Measurements from ENCODE around the gene SLITRK1. TPM values are rescaled to one million over a fixed set of nuclear protein-coding genes. Genes with fewer than 3 reads are reported as not detected.

Gene SLITRK1, protein sequence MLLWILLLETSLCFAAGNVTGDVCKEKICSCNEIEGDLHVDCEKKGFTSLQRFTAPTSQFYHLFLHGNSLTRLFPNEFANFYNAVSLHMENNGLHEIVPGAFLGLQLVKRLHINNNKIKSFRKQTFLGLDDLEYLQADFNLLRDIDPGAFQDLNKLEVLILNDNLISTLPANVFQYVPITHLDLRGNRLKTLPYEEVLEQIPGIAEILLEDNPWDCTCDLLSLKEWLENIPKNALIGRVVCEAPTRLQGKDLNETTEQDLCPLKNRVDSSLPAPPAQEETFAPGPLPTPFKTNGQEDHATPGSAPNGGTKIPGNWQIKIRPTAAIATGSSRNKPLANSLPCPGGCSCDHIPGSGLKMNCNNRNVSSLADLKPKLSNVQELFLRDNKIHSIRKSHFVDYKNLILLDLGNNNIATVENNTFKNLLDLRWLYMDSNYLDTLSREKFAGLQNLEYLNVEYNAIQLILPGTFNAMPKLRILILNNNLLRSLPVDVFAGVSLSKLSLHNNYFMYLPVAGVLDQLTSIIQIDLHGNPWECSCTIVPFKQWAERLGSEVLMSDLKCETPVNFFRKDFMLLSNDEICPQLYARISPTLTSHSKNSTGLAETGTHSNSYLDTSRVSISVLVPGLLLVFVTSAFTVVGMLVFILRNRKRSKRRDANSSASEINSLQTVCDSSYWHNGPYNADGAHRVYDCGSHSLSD
- total RNA-seq, result not detected
- long read RNA-seq, result 0 reads

DNA sequence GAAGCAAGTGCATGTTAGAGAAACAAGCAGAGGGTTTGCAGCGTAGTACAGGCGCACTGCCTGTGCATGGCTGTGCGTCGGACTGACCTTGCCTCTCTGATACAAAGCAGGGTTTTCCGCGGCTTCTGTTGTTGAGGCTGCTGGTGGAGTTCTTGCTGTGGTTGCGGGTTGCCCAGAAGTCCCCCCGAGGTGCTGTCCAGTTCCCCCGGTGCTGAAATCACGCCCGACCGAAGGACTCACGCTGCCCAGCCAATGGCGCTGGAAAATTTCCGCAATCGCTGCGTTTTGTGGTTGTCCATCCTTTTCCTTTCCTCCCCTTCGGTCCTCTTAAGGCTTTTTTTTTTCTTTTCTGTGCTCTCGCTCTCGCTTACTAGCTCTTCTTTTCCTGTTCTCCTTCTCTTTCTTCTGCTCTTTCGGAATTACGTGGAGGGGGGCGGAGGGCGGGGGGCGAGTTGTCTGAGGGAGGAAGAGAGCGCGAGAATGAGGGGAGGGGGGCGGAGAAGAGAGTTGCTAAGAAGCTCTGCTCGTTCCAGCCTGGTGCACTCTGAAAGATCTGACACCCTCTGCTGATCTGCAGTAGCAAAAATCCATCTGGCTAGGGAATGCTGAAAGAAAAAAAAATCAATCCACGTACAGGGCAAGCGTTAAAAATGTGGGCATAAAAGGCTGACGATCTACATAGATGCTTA lies at the start of gene SLITRK1:
Gene SLITRK1 (minus strand): TSS at position 558 of the 689 bp plus-strand sequence. CDS start 967 bp downstream, outside the sequence.
- ATAC-seq (ENCODE audit: poor library complexity) (no peak), DNase-seq (peak; percentile 44)
- intact Hi-C loops (cut with DNase I), result no loop called here

DNA sequence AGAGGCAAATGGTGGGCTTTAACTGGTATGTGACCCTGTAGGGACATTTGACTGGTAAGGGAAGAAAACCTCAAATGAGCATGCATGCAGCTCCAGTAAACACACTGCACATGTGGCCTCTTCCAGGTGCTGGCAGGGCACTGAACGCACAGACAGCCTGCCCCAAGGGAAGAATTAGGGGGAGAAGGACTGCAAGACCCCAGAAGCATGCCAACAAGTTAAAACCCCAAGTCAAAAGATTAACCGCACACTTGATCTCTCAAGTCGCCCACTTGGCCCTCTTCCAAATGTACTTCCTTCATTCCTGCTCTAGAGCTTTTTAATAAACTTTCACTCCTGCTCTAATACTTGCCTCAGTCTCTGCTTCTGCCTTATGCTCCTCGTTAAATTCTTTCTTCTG lies 46.9 kb upstream of the SLITRK1 start:
- DNase-seq (no peak), ATAC-seq (ENCODE audit: poor library complexity) (no peak)
- intact Hi-C loops (cut with DNase I), result no loop called here

DNA sequence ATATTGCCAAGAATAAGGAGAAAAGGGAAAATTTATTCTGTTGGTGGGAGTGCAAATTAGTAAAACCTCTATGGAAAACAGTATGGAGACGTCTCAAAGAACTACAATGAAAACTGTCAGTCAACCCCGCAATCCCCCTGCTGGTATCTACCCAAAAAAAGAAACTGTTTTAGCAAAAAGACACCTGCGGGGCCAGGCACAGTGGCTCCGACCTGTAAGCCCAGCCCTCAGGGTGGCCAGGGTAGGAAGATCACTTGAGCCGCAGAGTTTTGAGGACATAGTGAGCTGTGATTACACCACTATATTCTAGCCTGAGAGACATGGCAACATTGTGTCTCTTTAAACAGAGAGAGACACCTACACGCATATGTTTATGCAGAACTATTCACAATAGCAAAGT lies 37.5 kb upstream of the SLITRK1 start:
- DNase-seq (no peak), ATAC-seq (ENCODE audit: poor library complexity) (no peak)
- intact Hi-C loops (cut with DNase I), result no loop called here

DNA sequence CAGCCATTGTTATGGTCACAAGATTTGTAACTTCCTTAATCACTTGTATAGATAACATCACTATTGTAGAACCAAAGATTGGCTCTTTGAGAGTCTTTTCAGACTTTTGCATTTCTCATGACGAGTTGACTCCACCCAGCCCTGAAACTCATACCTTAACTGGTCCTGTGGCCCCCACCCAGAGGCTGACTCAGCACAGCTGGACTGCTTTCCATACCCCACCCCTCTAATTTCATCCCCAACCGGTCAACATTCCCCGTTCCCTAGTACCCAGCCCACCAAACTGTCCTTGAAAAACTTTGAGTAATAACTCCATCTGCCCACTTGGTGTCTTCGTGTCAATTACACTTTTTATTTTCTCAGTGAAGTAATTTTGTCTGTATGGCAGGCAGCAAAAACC lies 32.1 kb upstream of the SLITRK1 start:
- ATAC-seq (ENCODE audit: poor library complexity), result no peak
- no peak for DNase-seq
- intact Hi-C loops (cut with DNase I), result no loop called here

DNA sequence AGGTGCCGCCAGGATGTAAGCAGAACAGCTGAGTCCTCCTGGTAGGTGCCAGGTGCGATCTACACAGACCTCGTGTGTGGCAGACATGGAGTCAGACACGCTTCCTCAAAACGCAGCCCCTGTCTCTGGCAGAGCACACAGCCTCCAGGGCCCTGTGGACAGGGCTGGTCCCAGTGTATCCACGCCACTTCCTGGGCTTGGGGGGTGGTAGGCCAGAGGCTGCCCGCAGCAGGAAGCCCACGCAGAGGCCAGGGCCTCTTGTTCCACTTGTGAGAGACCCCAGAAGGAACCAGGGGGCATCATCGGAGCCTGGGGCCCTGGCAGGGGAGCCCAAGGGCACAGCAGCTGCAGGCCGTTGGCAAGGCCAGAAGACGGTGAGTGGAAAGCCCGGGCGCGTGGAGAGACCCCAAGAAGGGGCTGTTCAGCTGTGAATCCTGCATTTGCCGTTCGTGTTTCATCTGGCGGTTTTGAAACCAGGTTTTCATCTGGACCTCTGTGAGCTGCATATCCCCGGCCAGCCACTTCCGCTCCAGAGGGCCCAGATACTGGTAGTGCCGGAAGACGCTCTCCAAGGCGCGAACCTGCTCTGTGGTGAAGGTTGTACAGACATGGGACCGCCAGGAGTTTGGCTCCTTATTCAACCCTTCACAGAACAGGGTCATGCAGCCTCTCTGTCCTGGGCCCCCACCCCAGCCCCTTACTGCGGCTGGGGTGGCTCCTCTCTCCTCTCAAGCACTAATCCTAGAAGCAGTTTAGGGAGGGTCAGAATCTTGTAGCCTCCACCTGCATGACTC lies 25.1 kb upstream of the SLITRK1 start:
- DNase-seq (no peak), ATAC-seq (ENCODE audit: poor library complexity) (no peak)
- intact Hi-C loops (cut with DNase I), result no loop called here

DNA sequence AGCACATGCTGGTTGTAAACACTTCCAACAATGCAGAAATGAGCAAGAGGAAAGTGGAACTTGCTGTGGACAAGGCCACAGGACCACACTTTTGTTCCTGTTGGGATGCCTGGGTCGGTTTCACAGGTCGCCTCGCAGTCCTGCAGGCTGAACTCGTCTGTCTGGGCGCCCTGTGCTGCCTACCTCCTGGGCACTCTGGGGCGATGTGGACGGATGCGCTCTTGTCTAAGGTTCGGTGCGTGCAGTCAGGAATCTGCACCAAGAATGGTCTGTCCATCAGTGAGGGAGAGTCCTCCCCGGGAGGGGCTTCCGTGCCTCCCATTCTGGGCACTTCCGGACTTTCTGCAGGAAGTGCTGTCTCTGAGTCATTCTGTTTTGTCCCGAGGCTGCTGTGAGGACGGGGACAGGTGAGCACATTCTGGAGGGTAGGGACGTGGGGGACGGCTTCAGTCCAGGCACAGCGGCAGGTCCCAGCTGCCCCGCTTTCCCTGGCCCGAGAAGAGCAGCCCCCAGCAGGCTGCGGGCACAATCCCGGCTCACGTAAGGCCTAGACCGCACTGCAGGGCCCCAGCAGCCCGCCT lies 24.1 kb upstream of the SLITRK1 start:
- intact Hi-C loops (cut with DNase I), result no loop called here
- no peak for DNase-seq
- ATAC-seq (ENCODE audit: poor library complexity), result no peak

DNA sequence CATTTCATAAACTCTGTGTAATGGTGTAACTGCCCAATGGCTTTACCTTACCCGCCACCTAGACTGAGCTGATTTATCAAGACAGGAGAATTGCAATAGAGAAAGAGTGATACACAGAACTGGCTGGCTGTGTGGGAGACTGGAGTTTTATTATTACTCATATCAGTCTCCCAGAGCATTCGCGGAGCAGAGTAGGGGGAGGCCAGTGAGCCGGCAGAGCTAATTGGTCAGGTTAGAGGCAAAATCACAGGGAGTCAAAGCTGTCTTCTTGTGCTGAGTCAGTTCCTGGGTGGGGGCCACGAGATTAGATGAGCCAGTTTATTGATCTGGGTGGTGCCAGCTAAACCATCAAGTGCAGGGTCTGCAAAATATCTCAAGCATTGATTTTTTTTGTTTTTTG lies 23.4 kb upstream of the SLITRK1 start:
- DNase-seq (no peak), ATAC-seq (ENCODE audit: poor library complexity) (no peak)
- intact Hi-C loops (cut with DNase I), result no loop called here

DNA sequence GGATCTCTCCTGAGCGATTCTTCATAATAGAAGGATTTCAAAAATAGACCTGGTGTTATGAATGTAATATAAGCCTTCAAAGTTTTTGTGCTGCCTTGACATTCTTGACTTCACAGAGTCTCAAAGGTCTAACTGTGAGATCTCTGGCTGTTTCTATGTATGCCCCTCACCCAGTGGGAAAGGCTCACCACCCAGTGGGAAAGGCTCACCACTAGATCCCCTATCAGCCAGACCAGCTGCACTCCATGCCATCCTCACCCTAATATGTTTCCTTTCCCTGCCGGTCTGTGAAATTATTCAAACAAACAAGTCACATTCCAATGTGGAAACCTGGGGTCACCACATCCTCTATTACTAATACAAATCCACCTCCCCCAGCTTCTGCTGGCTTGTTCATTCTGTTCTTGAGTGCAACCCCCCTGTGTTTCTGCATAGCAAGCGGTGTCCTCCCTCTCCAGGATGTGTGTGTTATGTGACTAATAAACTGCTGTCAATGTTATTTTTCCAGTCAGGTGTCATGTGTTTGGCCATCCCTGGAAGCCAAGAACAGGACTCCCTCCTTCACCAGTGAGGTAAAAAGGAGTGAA lies 13.8 kb upstream of the SLITRK1 start:
- intact Hi-C loops (cut with DNase I), result no loop called here
- DNase-seq, result no peak
- no peak for ATAC-seq (ENCODE audit: poor library complexity)

DNA sequence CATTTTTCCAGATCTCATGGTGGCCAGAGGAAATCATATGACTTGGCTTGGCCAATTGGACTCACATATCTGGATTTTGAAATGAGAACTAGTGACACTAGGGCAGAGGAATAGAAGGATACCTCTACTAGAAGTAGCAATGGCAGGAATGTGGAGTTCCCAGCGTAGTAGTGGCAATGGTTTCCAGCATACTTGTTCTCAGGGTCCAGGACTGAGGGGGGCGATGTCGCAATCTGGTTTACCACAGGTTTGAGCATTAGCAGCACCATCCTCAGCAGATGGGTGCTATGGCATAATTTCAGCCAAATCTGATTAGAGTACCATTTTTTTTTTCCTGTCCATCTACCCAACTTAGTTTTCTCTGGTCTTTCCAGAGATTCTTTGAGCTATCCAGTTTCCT lies 8.1 kb upstream of the SLITRK1 start:
- intact Hi-C loops (cut with DNase I), result no loop called here
- ATAC-seq (ENCODE audit: poor library complexity), result no peak
- DNase-seq, result no peak

DNA sequence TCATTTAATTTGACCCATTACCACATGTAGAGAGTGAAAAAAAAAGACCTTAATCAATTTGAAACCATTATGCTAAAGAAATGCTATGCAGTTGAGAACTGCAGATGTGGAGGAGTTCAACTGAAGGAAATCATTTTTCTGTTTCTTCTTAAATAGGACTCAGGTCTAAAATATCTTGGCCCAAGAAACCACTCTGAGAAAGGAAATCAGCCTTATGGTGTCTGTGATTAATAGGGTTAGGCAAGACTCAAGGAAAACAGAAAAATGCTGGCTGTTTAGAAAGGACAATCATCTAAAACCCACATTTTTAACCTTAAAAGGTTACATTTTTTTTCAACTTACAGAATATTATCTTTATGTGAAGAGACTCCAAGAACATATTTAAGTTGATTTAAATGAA lies 1.9 kb upstream of the SLITRK1 start:
- intact Hi-C loops (cut with DNase I), result no loop called here
- DNase-seq (no peak), ATAC-seq (ENCODE audit: poor library complexity) (no peak)

DNA sequence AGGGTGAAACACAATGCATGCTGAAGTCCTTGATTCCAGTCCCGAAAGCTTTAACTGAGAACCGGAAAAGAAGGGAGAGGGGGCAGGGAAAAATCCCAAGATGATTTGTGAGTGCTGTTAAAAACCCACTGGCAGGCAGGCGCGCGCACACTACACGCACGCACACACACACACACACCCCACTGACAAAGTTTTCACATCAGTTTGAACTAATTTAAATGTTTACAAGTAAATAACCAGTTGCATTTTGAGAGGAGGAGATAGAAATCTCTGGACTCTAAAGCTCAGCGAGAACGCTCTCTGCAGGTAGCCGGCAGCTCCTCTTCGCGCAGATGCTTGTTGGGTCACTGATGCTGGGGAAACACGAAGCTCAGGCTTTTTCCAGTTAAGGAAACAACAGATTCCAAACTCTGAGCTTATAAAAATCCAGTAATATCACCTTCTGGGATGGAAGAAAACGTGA lies 818 bp upstream of the SLITRK1 start:
- no peak for DNase-seq
- intact Hi-C loops (cut with DNase I), result no loop called here
- ATAC-seq (ENCODE audit: poor library complexity), result no peak

DNA sequence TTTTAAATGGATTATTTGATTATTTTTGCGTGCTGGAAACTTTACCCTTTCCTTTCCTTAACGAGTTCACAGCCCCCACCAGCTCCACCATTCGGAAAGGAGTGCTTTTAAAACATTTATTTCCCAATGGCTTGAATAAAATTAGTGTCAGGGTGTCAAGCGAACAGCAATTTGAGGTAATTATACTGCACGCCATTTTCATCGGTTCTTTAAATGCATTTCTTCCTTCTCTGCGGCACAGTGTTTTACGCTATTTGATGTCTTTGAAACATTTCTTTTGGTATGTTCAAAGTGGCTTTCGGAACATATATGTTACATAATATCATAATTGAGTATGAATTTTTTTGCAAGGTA lies 309 bp upstream of the SLITRK1 start:
- intact Hi-C loops (cut with DNase I), result no loop called here
- DNase-seq (no peak), ATAC-seq (ENCODE audit: poor library complexity) (no peak)

DNA sequence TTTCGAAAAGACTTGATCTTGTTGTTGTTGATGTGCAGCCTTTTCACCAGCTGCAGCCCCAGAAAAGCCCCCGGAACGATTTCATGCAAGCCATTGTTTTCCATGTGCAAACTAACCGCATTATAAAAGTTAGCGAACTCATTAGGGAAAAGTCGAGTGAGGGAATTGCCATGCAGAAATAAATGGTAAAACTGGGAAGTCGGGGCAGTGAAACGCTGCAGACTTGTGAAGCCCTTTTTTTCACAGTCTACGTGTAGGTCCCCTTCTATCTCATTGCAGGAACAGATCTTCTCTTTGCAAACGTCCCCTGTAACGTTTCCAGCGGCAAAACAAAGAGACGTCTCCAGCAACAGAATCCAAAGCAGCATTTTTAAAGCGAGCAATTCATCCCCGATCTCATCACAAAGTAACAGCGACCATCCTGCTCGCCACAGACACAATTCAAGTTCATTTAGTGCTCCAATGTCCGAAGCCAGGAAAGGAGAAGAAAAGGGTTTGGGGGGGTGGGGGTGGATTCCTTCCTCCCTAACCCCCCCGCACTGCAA lies 1.1 kb downstream of the SLITRK1 start:
- ATAC-seq (ENCODE audit: poor library complexity), result no peak
- intact Hi-C loops (cut with DNase I), result no loop called here
- DNase-seq, result no peak

DNA sequence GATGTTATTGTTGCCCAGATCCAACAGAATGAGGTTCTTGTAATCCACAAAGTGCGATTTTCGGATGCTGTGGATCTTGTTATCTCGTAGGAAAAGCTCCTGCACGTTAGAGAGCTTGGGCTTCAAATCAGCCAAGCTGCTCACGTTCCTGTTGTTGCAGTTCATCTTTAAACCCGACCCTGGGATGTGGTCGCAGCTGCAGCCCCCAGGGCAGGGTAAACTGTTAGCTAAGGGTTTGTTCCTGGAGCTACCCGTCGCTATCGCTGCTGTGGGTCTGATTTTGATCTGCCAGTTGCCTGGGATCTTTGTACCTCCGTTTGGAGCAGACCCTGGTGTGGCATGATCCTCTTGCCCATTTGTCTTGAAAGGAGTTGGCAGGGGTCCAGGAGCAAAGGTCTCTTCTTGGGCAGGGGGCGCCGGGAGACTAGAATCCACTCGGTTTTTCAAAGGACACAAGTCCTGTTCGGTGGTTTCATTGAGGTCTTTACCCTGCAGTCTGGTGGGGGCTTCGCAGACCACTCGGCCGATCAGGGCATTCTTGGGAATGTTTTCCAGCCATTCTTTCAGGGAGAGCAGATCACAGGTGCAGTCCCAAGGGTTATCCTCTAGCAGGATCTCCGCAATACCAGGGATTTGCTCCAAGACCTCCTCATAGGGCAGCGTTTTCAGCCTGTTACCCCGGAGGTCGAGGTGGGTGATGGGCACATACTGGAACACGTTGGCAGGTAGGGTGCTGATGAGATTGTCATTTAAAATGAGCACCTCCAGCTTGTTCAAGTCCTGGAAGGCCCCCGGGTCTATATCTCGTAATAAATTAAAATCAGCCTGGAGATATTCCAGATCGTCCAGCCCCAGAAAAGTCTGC lies 1.8 kb downstream of the SLITRK1 start:
- DNase-seq, result no peak
- intact Hi-C loops (cut with DNase I), result no loop called here
- ATAC-seq (ENCODE audit: poor library complexity), result no peak

DNA sequence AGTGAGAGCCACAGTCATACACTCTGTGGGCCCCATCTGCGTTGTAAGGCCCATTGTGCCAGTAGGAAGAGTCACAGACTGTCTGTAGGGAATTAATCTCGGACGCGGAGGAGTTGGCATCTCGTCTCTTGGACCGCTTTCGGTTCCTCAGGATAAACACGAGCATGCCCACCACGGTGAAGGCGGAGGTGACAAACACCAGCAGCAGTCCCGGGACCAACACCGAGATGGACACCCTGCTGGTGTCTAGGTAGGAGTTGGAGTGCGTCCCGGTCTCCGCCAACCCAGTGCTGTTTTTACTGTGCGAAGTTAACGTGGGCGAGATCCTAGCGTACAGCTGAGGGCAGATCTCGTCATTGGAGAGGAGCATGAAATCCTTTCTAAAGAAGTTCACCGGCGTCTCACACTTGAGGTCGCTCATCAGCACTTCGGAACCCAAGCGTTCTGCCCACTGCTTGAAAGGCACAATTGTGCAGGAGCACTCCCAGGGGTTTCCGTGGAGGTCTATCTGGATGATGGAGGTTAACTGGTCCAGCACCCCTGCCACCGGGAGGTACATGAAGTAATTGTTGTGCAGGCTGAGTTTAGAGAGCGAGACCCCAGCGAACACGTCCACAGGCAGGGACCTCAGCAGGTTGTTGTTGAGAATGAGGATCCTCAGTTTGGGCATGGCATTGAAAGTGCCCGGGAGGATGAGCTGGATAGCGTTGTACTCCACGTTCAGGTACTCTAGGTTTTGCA lies 2.7 kb downstream of the SLITRK1 start:
- DNase-seq (no peak), ATAC-seq (ENCODE audit: poor library complexity) (no peak)
- intact Hi-C loops (cut with DNase I), result no loop called here

DNA sequence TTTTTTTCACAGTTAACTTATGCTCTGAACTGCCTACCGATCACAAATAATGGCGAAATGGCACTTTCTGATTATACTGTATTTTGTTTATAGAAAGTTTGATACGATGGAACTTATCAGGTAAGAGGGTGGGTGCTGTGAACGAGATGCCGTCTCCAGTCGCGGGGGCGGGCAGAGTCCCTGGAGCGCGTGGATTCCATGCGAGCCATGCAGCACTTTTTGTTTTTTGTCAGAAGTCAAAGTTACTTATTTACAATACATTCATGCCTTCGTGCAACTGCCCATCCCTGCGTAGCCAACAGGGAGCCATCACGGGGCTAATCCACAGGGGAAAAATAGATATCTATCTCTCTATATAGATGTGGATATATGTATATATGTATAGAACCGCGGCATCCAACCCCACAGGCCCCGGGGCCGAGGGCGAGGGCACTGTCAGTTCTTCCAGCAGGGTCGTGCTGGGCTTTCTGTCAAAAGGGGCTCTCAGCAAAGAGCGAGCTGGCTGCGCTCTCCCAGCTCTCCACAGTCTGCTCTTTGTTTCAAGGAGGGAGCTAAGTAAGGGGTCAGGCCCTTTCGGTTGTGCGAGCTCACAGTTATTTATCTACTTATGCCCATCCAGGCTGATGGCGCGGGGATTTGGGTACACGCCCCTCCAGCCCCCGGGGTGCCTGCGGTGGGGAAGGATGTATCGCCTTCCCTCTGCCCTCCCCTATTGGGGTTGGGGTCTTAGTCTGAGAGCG lies 3.4 kb downstream of the SLITRK1 start:
- intact Hi-C loops (cut with DNase I), result no loop called here
- ATAC-seq (ENCODE audit: poor library complexity) (no peak), DNase-seq (no peak)
